IPS-18c (cell line): ENCODE measurements around the gene FAM13A.
"Not testable (repeated sequence)": the region's sequence is repeated elsewhere in the genome, so short reads cannot be mapped to it uniquely, and the experiment has no call there.

Experiments
- H3K4me3 ChIP-seq: 2 replicates; pipeline ENCODE4 v1.7.0; 2013; ENCODE audit warnings: low read depth, mild to moderate bottlenecking, low read length, moderate library complexity; ENCODE audit not compliant: insufficient read depth
- H3K9me3 ChIP-seq: one replicate; pipeline ENCODE4 v1.6.1; 2013; ENCODE audit warnings: mild to moderate bottlenecking, low read length, moderate library complexity; ENCODE audit not compliant: control insufficient read depth, insufficient read depth

FAM13A gene

DNA sequence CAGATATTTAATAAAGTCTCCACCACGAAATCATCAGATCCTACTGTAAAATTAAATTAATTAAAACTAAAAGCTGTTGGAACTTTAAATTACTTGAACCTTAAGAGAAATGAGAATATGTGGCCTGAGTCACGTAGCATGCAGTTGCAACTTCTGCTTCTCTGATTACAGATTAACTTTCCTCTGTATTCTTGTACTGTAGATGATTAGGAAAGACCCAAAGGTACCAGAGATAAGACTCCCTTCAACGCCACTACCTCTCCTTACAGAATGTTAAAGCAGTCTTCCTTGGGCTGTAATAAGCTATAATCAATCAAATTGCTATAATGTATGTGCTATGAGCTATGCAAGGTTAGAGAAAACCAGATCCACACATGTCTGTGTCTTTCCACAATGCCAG lies 47.9 kb downstream of the FAM13A start:
- H3K4me3 ChIP-seq, result no peak overlapping the region
- H3K9me3 ChIP-seq, result no peaks in the 10 kb centered on the region

DNA sequence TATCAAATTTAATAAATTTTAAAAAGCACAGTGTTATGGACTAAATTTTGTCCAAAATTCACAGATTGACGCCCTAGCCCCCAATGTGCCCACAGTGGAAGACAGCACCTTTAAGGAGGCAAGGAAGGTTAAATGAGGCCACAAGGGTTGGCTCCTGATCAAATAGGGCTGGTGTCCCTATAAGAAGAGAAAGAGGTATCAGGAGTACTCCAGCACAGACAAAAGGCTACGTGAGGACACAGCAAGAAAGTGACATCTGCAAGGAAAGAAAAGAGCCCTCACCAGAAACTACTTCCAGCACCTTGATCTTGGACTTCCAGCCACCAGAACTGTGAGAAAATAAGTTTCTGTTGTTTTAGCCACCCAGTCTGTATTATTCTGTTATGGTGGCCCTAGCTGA lies 48.8 kb downstream of the FAM13A start:
- H3K4me3 ChIP-seq, result no peak overlapping the region
- H3K9me3 ChIP-seq, result no peaks in the 10 kb centered on the region

DNA sequence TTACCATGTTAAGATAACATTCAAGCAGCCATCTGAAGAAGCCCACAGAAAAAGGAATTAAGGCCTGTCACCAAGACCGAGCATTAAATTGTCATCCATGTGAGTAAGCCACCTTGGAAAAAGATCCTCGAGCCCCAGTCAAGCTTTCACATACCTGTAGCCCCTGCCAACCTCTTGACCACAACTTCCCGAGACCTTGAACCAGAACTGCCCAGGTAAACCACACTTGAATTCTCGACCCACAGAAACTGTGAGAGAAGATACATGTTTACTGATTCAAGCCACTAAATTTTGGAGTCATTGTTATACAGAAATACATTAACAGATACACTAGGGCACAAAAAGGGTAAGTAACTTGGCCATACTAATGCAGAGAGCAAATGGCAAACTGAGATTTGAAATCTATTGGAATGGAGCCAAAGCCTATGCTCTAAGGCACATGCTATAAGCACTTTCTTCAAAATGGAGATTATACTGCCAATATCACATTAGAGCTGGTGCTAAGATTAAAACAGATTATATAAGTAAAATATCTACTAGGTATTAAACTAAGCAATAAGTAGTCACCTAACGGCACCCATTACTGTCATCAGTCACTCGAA lies 49.5 kb downstream of the FAM13A start:
- no peak overlapping the region for H3K4me3 ChIP-seq

DNA sequence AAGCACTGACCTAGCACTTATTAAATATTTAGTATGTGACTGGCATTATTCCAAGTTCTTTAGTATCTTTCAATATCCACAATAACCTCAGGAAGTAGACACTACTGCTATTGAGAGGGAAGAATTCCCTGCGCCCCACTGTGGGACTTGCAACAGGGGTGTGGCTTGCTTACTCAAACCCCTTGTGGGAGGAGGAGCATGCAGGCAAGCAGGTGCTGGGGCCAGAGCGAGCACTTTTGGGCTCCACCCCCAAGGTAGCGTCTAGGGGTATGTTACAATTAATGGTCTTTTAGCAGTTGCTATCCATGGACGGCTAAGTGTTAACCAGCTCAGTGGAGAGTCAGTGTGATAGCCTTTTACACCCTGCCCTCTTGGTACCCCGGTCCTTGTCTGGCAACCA lies 50.7 kb downstream of the FAM13A start:
- no peaks in the 10 kb centered on the region for H3K9me3 ChIP-seq
- no peak overlapping the region for H3K4me3 ChIP-seq

More for the DNA sequence above, 49.5 kb downstream of the FAM13A start:
- no peaks in the 10 kb centered on the region for H3K9me3 ChIP-seq

DNA sequence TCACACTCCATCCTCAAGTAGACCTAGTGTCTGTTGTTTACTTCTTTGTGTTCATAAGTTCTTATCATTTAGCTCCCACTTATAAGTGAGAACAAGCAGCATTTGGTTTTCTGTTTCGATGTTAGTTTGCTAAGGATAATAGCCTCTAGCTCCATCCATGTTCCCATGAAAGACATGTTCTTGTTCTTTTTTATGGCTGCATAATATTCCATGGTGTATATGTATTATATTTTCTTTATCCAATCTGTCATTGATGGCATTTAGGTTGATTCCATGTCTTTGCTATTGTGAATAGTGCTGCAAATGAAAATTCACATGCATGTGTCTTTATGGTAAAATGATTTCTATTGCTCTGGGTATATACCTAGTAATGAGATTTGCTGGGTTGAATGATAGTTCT lies 51.9 kb downstream of the FAM13A start:
- H3K9me3 ChIP-seq, H3K4me3 ChIP-seq: not testable (repeated sequence)

DNA sequence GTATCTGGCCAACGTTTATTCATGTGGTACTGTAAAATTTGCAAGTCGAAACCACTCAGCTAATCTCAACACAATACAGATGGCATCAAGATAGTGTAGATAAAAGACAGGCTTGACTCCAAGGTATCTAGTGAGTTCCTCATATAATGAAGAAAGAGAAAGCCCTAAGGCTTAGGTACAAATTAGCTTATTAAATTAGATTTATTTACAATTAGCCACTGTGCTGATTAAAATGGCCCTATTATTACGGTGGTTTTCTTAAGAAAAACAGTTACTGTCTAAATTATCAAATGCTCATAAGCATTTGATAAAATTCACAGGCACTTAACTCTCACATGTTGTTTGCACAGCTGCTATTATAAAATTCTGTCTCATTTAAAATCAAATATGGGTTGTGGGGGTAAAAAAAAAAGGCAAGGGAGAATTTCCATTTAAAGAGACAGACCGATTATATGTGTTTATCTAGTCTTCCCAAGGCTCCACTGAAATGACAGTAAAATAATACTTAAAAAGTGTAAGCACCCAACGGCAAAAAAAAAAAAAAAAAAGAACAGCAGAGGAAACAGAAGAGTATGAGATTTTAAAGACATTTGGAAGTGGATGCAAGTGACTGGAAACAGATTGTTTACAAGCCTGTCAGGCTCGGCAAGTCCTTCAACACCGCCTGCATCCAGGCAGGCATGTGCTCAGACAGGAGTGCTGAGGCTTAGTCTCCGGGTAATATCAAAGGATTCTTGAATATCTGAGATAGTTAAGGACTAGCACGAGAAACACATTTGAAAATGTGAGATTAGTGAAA lies 55.1 kb downstream of the FAM13A start:
- Histone ChIP-seq H3K4me3 (no peak overlapping the region), H3K9me3 (no peaks in the 10 kb centered on the region)

DNA sequence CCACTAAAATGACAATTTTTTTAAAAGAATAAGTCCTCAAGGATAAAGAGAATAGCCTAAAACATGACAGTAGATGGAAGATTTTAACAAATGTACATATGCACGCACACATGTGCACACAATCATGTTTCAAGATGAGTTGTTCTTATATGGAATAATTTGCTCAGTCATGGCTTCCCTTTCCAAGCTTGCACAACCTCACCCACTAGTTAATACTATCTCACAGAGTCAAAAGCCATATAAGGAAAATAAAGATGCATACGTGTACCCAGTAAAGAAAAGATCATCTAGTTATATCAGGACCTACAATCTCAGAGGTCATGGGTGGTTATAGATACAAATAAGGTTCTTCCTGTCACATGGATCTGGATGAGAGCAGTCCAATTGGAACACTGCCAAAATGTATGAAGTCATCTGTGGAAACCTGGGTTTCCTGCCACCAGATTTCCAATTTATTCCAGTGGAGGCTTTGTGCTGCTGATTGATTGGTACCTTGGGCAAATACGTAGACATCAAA lies 56.1 kb downstream of the FAM13A start:
- no peaks in the 10 kb centered on the region for H3K9me3 ChIP-seq
- no peak overlapping the region for H3K4me3 ChIP-seq

DNA sequence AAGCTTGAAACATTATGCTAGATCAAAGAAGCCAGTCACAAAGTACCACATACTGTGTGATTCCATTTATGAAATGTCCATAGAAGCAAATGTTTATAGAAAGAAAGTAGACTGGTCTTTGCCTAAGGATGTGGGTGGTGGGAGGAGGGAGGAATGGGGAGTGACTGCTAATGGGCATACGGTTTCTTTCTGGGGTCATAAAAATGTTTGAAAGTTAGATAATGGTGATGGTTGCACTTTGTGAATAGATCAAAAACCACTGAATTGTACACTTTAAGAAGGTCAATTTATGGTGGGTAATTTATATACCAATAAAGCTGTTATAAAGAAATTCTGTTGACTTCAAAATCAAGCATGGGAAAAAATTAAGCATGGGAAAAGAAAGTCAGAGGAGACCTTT lies 56.6 kb downstream of the FAM13A start:
- no peak overlapping the region for H3K4me3 ChIP-seq
- H3K9me3 ChIP-seq, result no peaks in the 10 kb centered on the region

DNA sequence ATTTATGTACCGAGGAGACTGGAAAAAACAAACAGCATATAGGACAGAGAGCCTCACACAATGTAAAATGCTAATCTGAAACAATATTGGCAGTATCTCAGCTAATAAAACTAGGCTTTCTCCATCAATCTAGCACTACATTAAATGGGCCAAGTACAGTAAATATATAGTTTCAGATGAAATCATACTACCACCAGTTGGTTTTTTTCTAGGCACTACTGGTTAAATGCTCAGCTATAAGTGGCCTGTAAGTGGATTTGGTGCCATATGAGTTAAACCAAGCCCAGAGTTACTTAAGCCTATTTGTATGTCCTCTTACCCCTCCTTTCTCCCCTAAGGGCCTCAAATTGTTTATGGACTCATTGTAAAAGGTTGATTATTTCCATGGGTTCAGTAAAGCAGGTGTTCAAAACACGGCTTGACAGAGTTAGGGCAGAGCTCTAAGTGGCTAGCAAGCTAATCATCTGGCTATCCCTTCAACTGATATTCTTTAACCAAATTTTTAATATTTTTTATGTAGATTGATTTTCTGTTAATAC lies 57.5 kb downstream of the FAM13A start:
- Histone ChIP-seq H3K9me3 (no peaks in the 10 kb centered on the region), H3K4me3 (no peak overlapping the region)

DNA sequence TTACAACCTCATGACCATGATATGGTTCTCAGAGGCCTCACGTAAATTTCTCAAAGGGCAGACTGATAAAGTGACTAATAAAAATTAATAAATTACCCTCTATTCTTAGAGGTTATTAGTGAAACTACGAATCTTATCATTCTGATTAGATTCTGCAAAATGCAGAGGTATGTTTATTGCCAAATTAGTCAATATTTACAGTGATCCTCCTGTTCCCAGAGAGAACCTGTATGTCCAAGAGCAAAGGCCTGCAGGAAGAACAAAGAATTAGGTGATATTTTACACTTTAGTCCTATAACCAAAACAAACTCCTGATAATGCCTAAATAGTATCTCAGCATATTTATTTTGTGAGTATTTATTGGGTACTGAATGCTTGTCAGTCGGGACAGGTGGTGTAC lies 58.1 kb downstream of the FAM13A start:
- Histone ChIP-seq H3K9me3 (no peaks in the 10 kb centered on the region), H3K4me3 (no peak overlapping the region)

DNA sequence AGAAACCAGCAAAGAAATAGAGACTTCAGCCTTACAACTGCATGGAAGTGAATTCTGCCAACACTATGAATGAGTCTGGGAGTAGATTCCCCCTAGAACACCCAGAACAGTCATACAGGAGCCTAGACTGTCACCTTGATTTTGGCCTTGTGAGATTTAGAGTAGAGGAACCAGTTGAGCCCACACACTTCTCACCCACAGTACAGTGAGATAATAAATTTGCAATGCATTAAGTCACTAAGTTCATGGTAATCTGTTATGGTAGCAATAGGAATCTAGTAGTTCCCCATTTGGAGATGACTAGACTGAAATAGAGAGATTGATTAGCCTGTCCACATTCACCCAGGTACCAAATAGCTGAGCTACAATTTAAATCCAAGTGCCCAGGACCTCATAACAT lies 59.0 kb downstream of the FAM13A start:
- Histone ChIP-seq H3K9me3 (no peaks in the 10 kb centered on the region), H3K4me3 (no peak overlapping the region)

DNA sequence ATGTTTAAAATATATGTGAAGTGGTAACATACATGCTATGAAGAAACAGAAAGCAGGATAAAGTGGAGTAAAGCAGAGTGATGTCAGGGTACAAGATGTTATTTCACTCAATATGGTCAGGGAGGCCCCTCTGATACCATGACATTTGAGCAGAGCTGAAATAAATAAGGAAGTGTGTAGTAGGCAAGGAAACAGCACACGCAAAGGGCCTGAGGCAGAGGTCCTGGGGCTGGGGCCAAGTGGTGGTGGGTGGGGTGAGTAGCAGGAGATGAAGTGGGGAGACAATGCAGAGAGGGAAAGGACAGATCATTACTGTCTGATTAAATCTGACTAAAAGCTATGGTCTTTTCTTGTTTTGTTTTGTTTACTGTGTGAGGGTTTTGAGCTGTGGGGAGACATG lies 61.1 kb downstream of the FAM13A start:
- H3K4me3 ChIP-seq, result no peak overlapping the region
- no peaks in the 10 kb centered on the region for H3K9me3 ChIP-seq

DNA sequence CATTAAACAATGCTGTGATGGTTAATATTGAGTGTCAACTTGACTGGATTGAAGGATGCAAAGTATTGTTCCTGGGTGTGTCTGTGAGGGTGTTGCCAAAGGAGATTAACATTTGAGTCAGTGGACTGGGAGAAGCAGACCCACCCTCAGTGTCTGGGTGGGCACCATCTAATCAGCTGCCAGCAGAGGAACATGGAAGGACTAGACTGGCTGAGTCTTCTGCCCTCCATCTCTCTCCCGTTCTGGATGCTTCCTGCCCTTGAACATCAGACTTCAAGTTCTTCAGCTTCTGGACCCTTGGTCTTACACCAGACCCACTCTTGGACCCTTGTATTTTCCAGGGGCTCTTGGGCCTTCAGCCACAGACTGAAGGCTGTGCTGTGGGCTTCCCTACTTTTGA lies 61.7 kb downstream of the FAM13A start:
- H3K4me3 ChIP-seq, H3K9me3 ChIP-seq: not testable (repeated sequence)

DNA sequence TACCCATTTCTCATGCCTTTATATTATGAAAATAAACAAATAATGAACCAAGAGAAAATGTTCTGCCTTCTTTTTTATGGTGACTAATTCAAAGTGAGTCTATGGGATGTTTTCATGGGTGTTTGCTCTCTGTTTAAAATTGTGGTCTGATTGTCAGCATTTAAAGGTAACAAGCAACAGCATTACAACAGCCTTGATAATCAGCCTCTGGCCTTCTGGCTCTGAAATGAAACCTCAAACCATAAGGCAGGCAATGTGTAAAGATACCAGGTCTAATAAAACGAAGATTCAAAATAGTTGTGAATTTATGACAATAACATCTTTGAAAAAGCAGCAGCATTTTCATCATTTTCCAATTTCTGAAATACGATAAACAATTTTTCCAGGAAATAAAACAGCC lies 63.7 kb downstream of the FAM13A start:
- H3K9me3 ChIP-seq, result no peaks in the 10 kb centered on the region
- H3K4me3 ChIP-seq, result no peak overlapping the region

DNA sequence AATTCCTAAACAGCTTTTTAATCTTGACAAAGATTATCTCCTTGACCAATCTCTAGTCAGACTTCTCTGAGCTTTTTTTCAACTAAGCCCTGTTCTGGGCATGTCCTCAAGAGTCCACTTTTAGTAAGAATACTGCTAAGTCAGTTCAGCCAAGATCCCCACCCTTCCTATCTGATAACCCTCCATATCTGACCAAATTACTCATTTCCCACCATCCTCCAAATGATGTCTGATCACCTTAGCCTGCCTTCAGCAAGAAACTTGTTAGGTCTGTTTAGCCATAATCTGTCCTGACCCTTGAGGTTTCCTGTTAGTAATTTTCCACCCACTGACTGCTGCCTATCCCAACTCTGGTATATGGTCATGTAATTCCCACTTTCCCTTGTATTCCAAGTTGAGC lies 65.2 kb downstream of the FAM13A start:
- Histone ChIP-seq H3K4me3 (no peak overlapping the region), H3K9me3 (no peaks in the 10 kb centered on the region)

DNA sequence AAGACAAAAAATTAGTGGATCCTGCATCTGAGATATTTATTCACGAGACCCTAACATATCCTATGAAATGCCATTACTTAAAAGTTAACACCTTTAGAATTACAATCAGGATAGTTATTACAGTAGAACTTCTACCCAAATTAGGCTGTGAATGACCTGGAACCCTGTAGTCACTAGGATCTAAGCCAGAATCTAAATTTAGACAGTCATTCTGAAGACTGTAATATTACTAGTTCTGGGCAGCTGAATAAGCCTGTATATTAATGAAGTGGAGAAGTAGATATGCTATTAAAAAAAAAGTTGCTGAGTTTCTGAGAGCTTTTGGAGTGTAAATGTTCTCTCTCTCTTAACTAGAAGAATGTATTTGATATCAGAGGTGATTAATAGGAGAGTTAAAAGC lies 67.0 kb downstream of the FAM13A start:
- H3K4me3 ChIP-seq, result no peak overlapping the region
- no peaks in the 10 kb centered on the region for H3K9me3 ChIP-seq

DNA sequence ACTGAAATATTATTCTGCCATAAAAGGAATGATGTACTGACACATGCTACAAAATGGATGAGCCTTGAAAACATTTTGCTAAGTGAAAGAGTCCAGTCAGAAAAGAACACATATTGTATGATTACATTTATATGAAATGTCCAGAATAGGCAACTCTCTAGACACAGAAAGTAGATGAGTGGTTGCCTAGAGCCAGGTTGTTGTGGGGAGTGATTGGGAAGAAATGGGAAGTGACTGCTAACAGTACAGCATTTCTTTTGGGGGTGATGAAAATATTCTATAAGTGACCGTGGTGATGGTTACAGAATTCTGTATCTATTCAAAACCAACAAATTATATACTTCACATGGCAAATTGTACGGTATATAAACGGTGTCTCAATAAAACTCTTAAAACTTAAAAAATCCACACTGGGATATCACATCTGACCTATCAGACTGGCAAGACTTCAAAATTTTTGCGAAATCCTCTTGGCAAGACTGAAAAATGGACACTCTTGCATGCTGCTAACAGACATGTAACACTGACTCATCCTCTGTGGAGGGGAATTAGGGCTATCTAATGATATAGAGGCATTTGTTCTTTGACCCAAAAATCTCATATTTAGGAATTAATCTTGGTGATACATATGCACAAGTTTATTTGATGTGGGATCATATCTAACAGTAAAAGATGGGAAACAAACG lies 71.8 kb downstream of the FAM13A start:
- H3K4me3 ChIP-seq, result no peak overlapping the region
- H3K9me3 ChIP-seq, result no peaks in the 10 kb centered on the region

DNA sequence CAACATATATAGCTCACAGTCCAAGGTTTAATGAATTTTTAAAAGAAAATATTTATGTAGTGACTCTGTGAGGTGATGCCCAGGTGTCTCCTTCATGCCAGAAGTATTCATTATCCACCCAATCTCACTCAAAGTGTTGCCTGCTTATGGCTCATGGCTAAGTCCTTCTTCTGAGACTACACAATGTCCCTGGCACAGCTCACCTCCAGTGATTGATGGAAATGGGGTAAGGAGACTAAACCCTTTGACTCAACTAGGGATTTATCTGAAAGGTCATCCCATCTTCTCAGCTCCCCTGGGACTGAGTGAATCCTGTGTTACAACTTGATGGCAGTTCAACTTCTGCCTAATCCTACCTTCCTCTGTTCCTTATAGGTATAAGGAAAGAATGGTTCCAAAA lies 74.2 kb downstream of the FAM13A start:
- no peaks in the 10 kb centered on the region for H3K9me3 ChIP-seq

More for the DNA sequence above, 74.2 kb downstream of the FAM13A start:
- no peak overlapping the region for H3K4me3 ChIP-seq
